Psoas muscle (tissue), 8 donors: ENCODE data around the gene PRRG3. TPM values are rescaled to one million over a fixed set of nuclear protein-coding genes. Genes with fewer than 3 reads are reported as not detected.

Experiments used
- ATAC-seq, 4 donors: fragments of 200-7000 bp; cut with Tn5 transposase; one replicate each; pipeline ENCODE4 v1.9.1; 2020; ENCODE audit warnings: moderate library complexity in 3 of 4, mild to moderate bottlenecking in 2 of 4
- DNase-seq, 2 donors: peaks; one replicate each; pipeline ENCODE4 v3.0.0-alpha.2; 2020
- H3K27ac ChIP-seq: fragments of 200-600 bp; one replicate; pipeline ENCODE4 v1.8.0; 2022
- H3K27me3 ChIP-seq, 3 donors: fragments of 200-600 bp in 1 of 3; one replicate each; pipeline versions ENCODE4 v1.6.1 to v1.8.0; 2013 to 2022; ENCODE audit warnings: low read length in 2 of 3, mild to moderate bottlenecking in 2 of 3, moderate library complexity in 1 of 3; ENCODE audit not compliant: insufficient read depth in 3 of 3
- H3K36me3 ChIP-seq, 2 donors: fragments of 200-600 bp in 1 of 2; one replicate each; pipeline versions ENCODE4 v1.6.1 to v1.8.0; 2013 to 2022; ENCODE audit warnings: low read depth in 1 of 2, mild to moderate bottlenecking in 1 of 2, moderate library complexity in 1 of 2; ENCODE audit not compliant: insufficient read depth in 1 of 2
- H3K4me1 ChIP-seq: fragments of 200-600 bp; one replicate; pipeline ENCODE4 v1.8.0; 2022
- H3K4me3 ChIP-seq: fragments of 200-600 bp; one replicate; pipeline ENCODE4 v1.8.0; 2022; ENCODE audit warnings: mild to moderate bottlenecking
- H3K9me3 ChIP-seq: fragments of 200-600 bp; one replicate; pipeline ENCODE4 v1.8.0; 2022
- CTCF ChIP-seq: fragments of 200-600 bp; IDR thresholded peaks from one replicate; pipeline ENCODE4 v1.8.0; 2022; ENCODE audit warnings: antibody characterized with exemption
- WGBS, 3 donors: extraction: QIAGEN DNeasy Blood & Tissue Kit; methylation state at CpG; one replicate each; pipeline versions ENCODE4 v1.1.6 to v1.1.7; 2013; 5-methylcytosine and 5-hydroxymethylcytosine counted together
- intact Hi-C, 2 donors: fragments of 100-400 bp; cut with DNase I; formaldehyde crosslinking; loops; one replicate each; pipeline versions ENCODE4 v1.11.0 to v1.14.2; 2022
- polyA plus RNA-seq, 3 donors: library from polyadenylated mRNA; stranded (reverse); fragments of 200-250 nt; gene quantifications; one replicate each; pipeline ENCODE4 v1.2.3, GENCODE V29; 2013
- total RNA-seq, 4 donors: library from RNA; stranded (reverse); fragmentation: NEBNext Ultra II Directional in 2 of 4; extraction: Animal tissue kit (Norgen Biotek cat#: 25700) in 2 of 4; gene quantifications; one replicate each; pipeline versions ENCODE4 v1.2.1 to v1.2.4, GENCODE V29; 2021 to 2023
- donor health status: healthy with polysubstance abuse.
- donor health status: DM: no; HTN: no; CAD: no; lungs with moderate emphysema.
- donor health status: Bipolar disorder and iron deficiency.
- donor health status: healthy.
- donor health status: DM: yes; HTN: yes; CAD: no.
- donor health status: DM: no; HTN: no; CAD: no.
- donor health status: DM: no; HTN: no; CAD: no.
- donor health status: DM: yes; HTN: yes; CAD: no.

PRRG3 gene
- total and polyA plus RNA-seq, 7 donors, result 0.06 to 1.7 (median 0.32) TPM

GRCh38 chrX:151729056-151729725 lies 33.9 kb downstream of the PRRG3 start:
- no peak for DNase-seq
- no peaks in the 10 kb centered on the region for H3K36me3 ChIP-seq
- no peak overlapping the region for H3K27ac ChIP-seq
- 83 to 100% (median 93%) methylated on average over 3 to 4 of the region's 4 CpGs for WGBS, 3 donors
- no peaks in the 10 kb centered on the region for H3K27me3 ChIP-seq
- no peaks in the 10 kb centered on the region for H3K9me3 ChIP-seq
- ATAC-seq, result no peak
- H3K4me3 ChIP-seq, result no peak overlapping the region
- no peak for TF ChIP-seq CTCF
- no peaks in the 10 kb centered on the region for H3K4me1 ChIP-seq
- intact Hi-C loops, result no loop called here

GRCh38 chrX:151734446-151734845 lies 39.2 kb downstream of the PRRG3 start, which contains the start of gene CNGA2:
CNGA2 (plus strand) TSS chrX:151734746; CDS start chrX:151738484, 3,738 bp downstream.
- Histone ChIP-seq H3K27me3 (no peaks in the 10 kb centered on the region), H3K9me3 (no peaks in the 10 kb centered on the region), H3K4me3 (no peak within 1 kb of the TSS), H3K27ac (no peak within 1 kb of the TSS), H3K4me1 (no peaks in the 10 kb centered on the region), H3K36me3 (no peaks in the 10 kb centered on the region)
- TF ChIP-seq CTCF, result no peak
- no peak for DNase-seq
- WGBS, 3 donors, result 62 to 89% (median 87%) methylated on average over 4 of the region's 4 CpGs
- intact Hi-C loops, result no loop called here
- no peak for ATAC-seq

GRCh38 chrX:151735219-151735618 lies 40.0 kb downstream of the PRRG3 start:
- DNase-seq (no peak), ATAC-seq (no peak)
- intact Hi-C loops, result no loop called here
- Histone ChIP-seq H3K4me3 (no peak overlapping the region), H3K27me3 (no peaks in the 10 kb centered on the region), H3K27ac (no peak overlapping the region), H3K9me3 (no peaks in the 10 kb centered on the region), H3K36me3 (no peaks in the 10 kb centered on the region), H3K4me1 (no peaks in the 10 kb centered on the region)
- WGBS, 3 donors, result 47 to 88% (median 83%) methylated on average over 2 of the region's 2 CpGs
- no peak for TF ChIP-seq CTCF

- intact Hi-C loops, result no loop called here
- no peaks in the 10 kb centered on the region for H3K36me3 ChIP-seq
- no peak overlapping the region for H3K4me3 ChIP-seq
- no peak for TF ChIP-seq CTCF
- 77 to 94% (median 81%) methylated on average over 6 of the region's 6 CpGs for WGBS, 3 donors
- no peaks in the 10 kb centered on the region for H3K4me1 ChIP-seq
- H3K9me3 ChIP-seq, result no peaks in the 10 kb centered on the region
- no peak overlapping the region for H3K27ac ChIP-seq
- ATAC-seq (no peak), DNase-seq (no peak)
- no peaks in the 10 kb centered on the region for H3K27me3 ChIP-seq
These were observed 41.4 kb downstream of the PRRG3 start for GRCh38 chrX:151736685-151737084.

- TF ChIP-seq CTCF, result no peak
- 53 to 60% (median 55%) methylated on average over 4 to 5 of the region's 5 CpGs for WGBS, 3 donors
- H3K27ac ChIP-seq, result no peak overlapping the region
These were observed 42.2 kb downstream of the PRRG3 start for GRCh38 chrX:151737494-151737893.

More at GRCh38 chrX:151737494-151737893, 42.2 kb downstream of the PRRG3 start:
- intact Hi-C loops, result no loop called here
- DNase-seq (no peak), ATAC-seq (no peak)
- Histone ChIP-seq H3K4me3 (no peak overlapping the region), H3K4me1 (no peaks in the 10 kb centered on the region), H3K9me3 (no peaks in the 10 kb centered on the region), H3K27me3 (no peaks in the 10 kb centered on the region), H3K36me3 (no peaks in the 10 kb centered on the region)
